Thyroid gland (tissue), 4 donors: ENCODE results near the gene MICALL1. TPM values are rescaled to one million over a fixed set of nuclear protein-coding genes. Genes with fewer than 3 reads are reported as not detected.

Source experiments
- DNase-seq, 2 donors: peaks; one replicate each; pipeline ENCODE4 v3.0.0-alpha.2; 2019
- H3K27ac ChIP-seq, 3 donors: fragments of 200-600 bp; sonication (generic); 1 replicate in 2 of 3; 2 replicates in 1 of 3; pipeline ENCODE4 v1.5.1; 2016 to 2019; ENCODE audit warnings: mild to moderate bottlenecking in 1 of 3, moderate library complexity in 1 of 3
- H3K27me3 ChIP-seq: fragments of 200-600 bp; sonication (generic); one replicate; pipeline ENCODE4 v1.5.1; 2019
- H3K36me3 ChIP-seq, 2 donors: fragments of 200-600 bp; sonication (generic); one replicate each; pipeline ENCODE4 v1.5.1; 2016 to 2019
- H3K4me1 ChIP-seq, 2 donors: fragments of 200-600 bp; sonication (generic); one replicate each; pipeline ENCODE4 v1.5.1; 2017 to 2019
- H3K4me3 ChIP-seq, 3 donors: fragments of 200-600 bp; sonication (generic); replicated peaks in 1 of 3; 1 replicate in 2 of 3; 2 replicates in 1 of 3; pipeline ENCODE4 v1.5.1; 2016; ENCODE audit warnings: mild to moderate bottlenecking in 1 of 3
- H3K9me3 ChIP-seq: fragments of 200-600 bp; sonication (generic); one replicate; pipeline ENCODE4 v1.5.1; 2017
- CTCF ChIP-seq, 6 experiments: fragments of 200-600 bp in 3 of 6; fragments of 450-650 bp in 3 of 6; sonication (generic) in 3 of 6; IDR thresholded peaks; one replicate each; pipeline ENCODE4 v1.5.1; 2016 to 2019; ENCODE audit warnings: antibody characterized with exemption in 6 of 6, mild to moderate bottlenecking in 2 of 6, inconsistent platforms in 1 of 6, moderate library complexity in 1 of 6
- POLR2A ChIP-seq, 2 donors: fragments of 450-650 bp; IDR thresholded peaks; one replicate each; pipeline ENCODE4 v1.6.1; 2017; ENCODE audit warnings: antibody characterized with exemption in 2 of 2, mild to moderate bottlenecking in 2 of 2, moderate library complexity in 1 of 2
- WGBS, 2 donors: methylation state at CpG; one replicate each; pipeline ENCODE4 v1.1.5; 2017; 5-methylcytosine and 5-hydroxymethylcytosine counted together
- intact Hi-C: fragments of 100-400 bp; cut with DNase I; formaldehyde crosslinking; loops from one replicate; pipeline ENCODE4 v1.15.1; 2023
- total RNA-seq, 4 donors: library from RNA; depleted of rRNA; stranded (reverse); fragments of >200 nt; gene quantifications; one replicate each; pipeline ENCODE4 v1.2.3, GENCODE V29; 2016

Gene MICALL1
- total RNA-seq, 4 donors from 2014 or later = 22.2 to 48.3 (median 30.8) TPM

DNA sequence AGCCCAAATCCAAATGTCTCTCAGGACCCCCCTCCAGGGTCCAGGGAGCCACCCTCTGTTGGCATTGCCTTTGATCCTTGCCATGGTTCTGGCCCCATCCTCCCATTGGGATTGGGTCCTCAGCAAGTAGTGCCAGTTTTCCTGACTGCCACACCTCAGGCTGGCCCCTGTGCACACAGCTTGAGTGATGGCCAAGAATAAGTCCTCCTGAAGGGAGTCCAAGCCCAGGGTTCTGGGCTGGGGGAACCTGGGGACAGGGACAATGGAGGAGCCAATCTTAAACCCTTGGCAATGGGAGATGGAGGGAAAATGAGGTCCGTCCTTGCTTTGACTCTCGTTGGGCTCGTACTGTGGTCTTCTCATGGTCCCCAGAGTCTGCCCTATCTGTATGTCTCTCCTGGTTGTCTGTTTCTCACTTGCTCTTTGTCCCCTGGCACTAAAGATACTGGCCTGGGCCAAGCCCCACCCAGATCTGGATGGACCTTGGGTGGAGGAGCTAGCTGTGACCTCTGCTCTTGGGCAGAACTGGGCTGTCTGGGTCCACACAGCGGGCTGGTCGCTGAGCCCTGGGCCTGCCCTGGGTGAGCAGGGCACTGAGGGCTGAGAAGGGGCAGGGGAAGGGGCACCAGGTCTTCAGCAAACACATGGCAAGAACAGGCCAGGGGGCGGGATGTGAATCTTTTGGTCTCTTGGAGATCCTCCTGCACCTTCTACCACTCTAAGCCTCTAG lies 75.3 kb downstream of the MICALL1 start:
- Histone ChIP-seq H3K9me3 (no peaks in the 10 kb centered on the region), H3K36me3 (no peaks in the 10 kb centered on the region), H3K27ac (no peak overlapping the region), H3K4me3 (no peak overlapping the region), H3K27me3 (no peaks in the 10 kb centered on the region), H3K4me1 (no peaks in the 10 kb centered on the region)
- TF ChIP-seq CTCF (IDR thresholded peaks at IDR 0.05) (no peak), POLR2A (IDR thresholded peaks at IDR 0.05) (no peak)
- 94 to 96% methylated on average over 6 of the region's 6 CpGs for WGBS, 2 donors
- intact Hi-C loops = no loop called here
- DNase-seq = no peak

GRCh38 chr22:37982151-37982785 lies 76.2 kb downstream of the MICALL1 start:
- 79 to 86% methylated on average over 7 to 8 of the region's 8 CpGs for WGBS, 2 donors
- Histone ChIP-seq H3K9me3 (no peaks in the 10 kb centered on the region), H3K27me3 (no peaks in the 10 kb centered on the region), H3K4me1 (no peaks in the 10 kb centered on the region), H3K36me3 (no peaks in the 10 kb centered on the region), H3K4me3 (no peak overlapping the region), H3K27ac (no peak overlapping the region)
- DNase-seq = no peak
- TF ChIP-seq POLR2A (IDR thresholded peaks at IDR 0.05) = no peak
- intact Hi-C loops = no loop called here

GRCh38 chr22:37982938-37983859 lies 77.1 kb downstream of the MICALL1 start:
- peak; percentile 15 for DNase-seq
- intact Hi-C loops = no loop called here
- no peak overlapping the region for H3K4me3 ChIP-seq

GRCh38 chr22:37983860-37984791 lies 78.0 kb downstream of the MICALL1 start, which contains the start of gene SOX10:
Gene SOX10 (minus strand): TSS chr22:37984555. CDS start chr22:37983784, 771 bp downstream.
- Histone ChIP-seq H3K9me3 (no peaks in the 10 kb centered on the region), H3K4me3 (no peak within 1 kb of the TSS), H3K4me1 (no peaks in the 10 kb centered on the region), H3K27ac (no peak within 1 kb of the TSS), H3K27me3 (no peaks in the 10 kb centered on the region), H3K36me3 (no peaks in the 10 kb centered on the region)
- TF ChIP-seq POLR2A (IDR thresholded peaks at IDR 0.05) = no peak
- no peak for DNase-seq
- intact Hi-C loops = no loop called here
- 66 to 84% methylated on average over 16 to 26 of the region's 42 CpGs for WGBS, 2 donors

More at GRCh38 chr22:37982938-37983859, 77.1 kb downstream of the MICALL1 start:
- Histone ChIP-seq H3K9me3 (no peaks in the 10 kb centered on the region), H3K4me1 (no peaks in the 10 kb centered on the region), H3K27me3 (no peaks in the 10 kb centered on the region), H3K27ac (no peak overlapping the region), H3K36me3 (no peaks in the 10 kb centered on the region)
- 33 to 46% methylated on average over 20 to 33 of the region's 84 CpGs for WGBS, 2 donors
- TF ChIP-seq CTCF (IDR thresholded peaks at IDR 0.05) (peak in 3 of 6 experiments; percentile 12 to 19 (median 12)), POLR2A (IDR thresholded peaks at IDR 0.05) (no peak)

DNA sequence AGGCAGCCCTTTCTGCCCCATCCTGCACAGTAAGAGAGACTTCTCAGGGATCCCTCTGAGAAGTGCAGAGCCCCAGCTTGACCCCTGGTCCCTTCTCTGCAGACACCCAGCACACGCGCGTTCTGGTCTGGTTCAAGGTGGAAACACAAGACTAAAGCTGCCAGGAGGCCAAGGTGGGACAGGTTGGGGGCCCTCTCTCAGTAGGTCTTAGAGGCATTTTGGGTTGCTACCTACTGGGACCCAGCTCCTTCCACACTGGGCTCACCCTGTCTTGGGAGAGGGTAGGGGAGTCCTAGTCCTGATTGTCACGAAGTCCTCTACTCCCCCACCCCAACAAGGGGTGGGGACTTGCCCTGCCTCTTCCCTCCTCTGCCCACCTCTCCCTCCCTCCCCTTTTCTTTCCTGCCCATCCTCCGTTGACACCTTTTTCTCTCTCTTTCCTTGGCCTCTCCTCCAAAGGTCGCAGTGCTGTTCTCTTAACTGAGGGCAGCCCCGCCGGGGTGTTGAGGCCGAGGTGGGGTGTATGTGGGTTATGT lies 79.0 kb downstream of the MICALL1 start:
- intact Hi-C loops = no loop called here
- Histone ChIP-seq H3K4me3 (no peak overlapping the region), H3K36me3 (no peaks in the 10 kb centered on the region), H3K27ac (no peak overlapping the region), H3K4me1 (no peaks in the 10 kb centered on the region), H3K27me3 (no peaks in the 10 kb centered on the region), H3K9me3 (no peaks in the 10 kb centered on the region)
- WGBS, 2 donors = 89 to 93% methylated on average over 6 to 9 of the region's 9 CpGs
- TF ChIP-seq CTCF (IDR thresholded peaks at IDR 0.05) = no peak
- no peak for DNase-seq
